ENCODE measurements around the gene BLM.

GRCh38 chr15:90703455-90703854 lies 13.7 kb upstream of the BLM start:
- TF ChIP-seq CTCF (conservative IDR thresholded peaks at IDR 0.05 in 1 of 2, IDR thresholded peaks at IDR 0.05 in 1 of 2; ENCODE audit: extremely low read depth in 1 of 2, insufficient read depth in 1 of 2, low read depth in 1 of 2, low read length in 2 of 2) (no peak), EZH2 (IDR thresholded peaks at IDR 0.05; ENCODE audit: borderline replicate concordance, low read length) (no peak)
